ENCODE measurements around the gene ZNF311.
"Not testable (repeated sequence)": the region's sequence is repeated elsewhere in the genome, so short reads cannot be mapped to it uniquely, and the experiment has no call there.

ZNF311 gene

GRCh38 chr6:28982476-28983266 lies 22.4 kb downstream of the ZNF311 start:
- no peak for DNase-seq (ENCODE audit: low read depth in 3 of 3)

GRCh38 chr6:28981833-28982475 lies 23.2 kb downstream of the ZNF311 start:
- DNase-seq (ENCODE audit: low read depth in 3 of 3): peak; percentile 56 to 73 (median 64)

- DNase-seq (ENCODE audit: low read depth in 3 of 3): peak; percentile 65 to 76 (median 67)
Observed at GRCh38 chr6:28981431-28981832, 23.7 kb downstream of the ZNF311 start.

- DNase-seq (ENCODE audit: low read depth in 3 of 3): peak in 2 of 3 experiments; percentile 23 to 41
Observed at GRCh38 chr6:28980852-28981430, 24.2 kb downstream of the ZNF311 start.

- no peak for DNase-seq (ENCODE audit: low read depth in 3 of 3)
Observed at GRCh38 chr6:28980137-28980851, 24.8 kb downstream of the ZNF311 start.

GRCh38 chr6:28979679-28980078 lies 25.4 kb downstream of the ZNF311 start:
- DNase-seq (ENCODE audit: low read depth in 3 of 3): no peak

GRCh38 chr6:28978959-28979561 lies 26.1 kb downstream of the ZNF311 start:
- no peak for DNase-seq (ENCODE audit: low read depth in 3 of 3)

- no peak for DNase-seq (ENCODE audit: low read depth in 3 of 3)
Observed at GRCh38 chr6:28978133-28978491, 27.0 kb downstream of the ZNF311 start.

- DNase-seq (ENCODE audit: low read depth in 3 of 3): no peak
Observed at GRCh38 chr6:28977341-28978132, 27.6 kb downstream of the ZNF311 start.

- no peak for DNase-seq (ENCODE audit: low read depth in 3 of 3)
Observed at GRCh38 chr6:28976677-28977076, 28.4 kb downstream of the ZNF311 start.

GRCh38 chr6:28974505-28974904 lies 30.6 kb downstream of the ZNF311 start:
- no peak for DNase-seq (ENCODE audit: low read depth in 3 of 3)

GRCh38 chr6:28970056-28970455 lies 35.1 kb downstream of the ZNF311 start:
- not testable (repeated sequence) for DNase-seq (ENCODE audit: low read depth in 3 of 3)

- no peak for DNase-seq (ENCODE audit: low read depth in 3 of 3)
Observed at GRCh38 chr6:28969129-28969528, 36.0 kb downstream of the ZNF311 start.

- no peak for DNase-seq (ENCODE audit: low read depth in 3 of 3)
Observed at GRCh38 chr6:28968476-28968875, 36.6 kb downstream of the ZNF311 start.

GRCh38 chr6:28965706-28966105 lies 39.4 kb downstream of the ZNF311 start:
- no peak for DNase-seq (ENCODE audit: low read depth in 3 of 3)

GRCh38 chr6:28960846-28961500 lies 44.1 kb downstream of the ZNF311 start:
- no peak for DNase-seq (ENCODE audit: low read depth in 3 of 3)

GRCh38 chr6:28958561-28959243 lies 46.4 kb downstream of the ZNF311 start:
- DNase-seq (ENCODE audit: low read depth in 3 of 3): not testable (repeated sequence)

GRCh38 chr6:28957795-28958314 lies 47.3 kb downstream of the ZNF311 start:
- DNase-seq (ENCODE audit: low read depth in 3 of 3): not testable (repeated sequence)

GRCh38 chr6:28956331-28956730 lies 48.8 kb downstream of the ZNF311 start:
- no peak for DNase-seq (ENCODE audit: low read depth in 3 of 3)
